Activated CD4-positive, alpha-beta T cell treated with anti-CD3 and anti-CD28 coated beads, Interleukin-2, amount 50 U/mL, for 16 hours (primary cell): ENCODE data around the gene TMEM18.

ENCODE experiments used
- DNase-seq: peaks from one replicate; pipeline ENCODE4 v3.0.0-alpha.2; 2020

Gene TMEM18

GRCh38 chr2:650343-651310, 26.6 kb downstream of the TMEM18 start:
- DNase-seq = no peak

- DNase-seq = no peak
Measured at GRCh38 chr2:649426-650342, 27.5 kb downstream of the TMEM18 start.

- DNase-seq = no peak
Measured at GRCh38 chr2:648476-649424, 28.5 kb downstream of the TMEM18 start.

- DNase-seq = no peak
Measured at GRCh38 chr2:647691-648231, 29.4 kb downstream of the TMEM18 start.

GRCh38 chr2:647003-647560, 30.1 kb downstream of the TMEM18 start:
- no peak for DNase-seq

GRCh38 chr2:644871-645270, 32.3 kb downstream of the TMEM18 start:
- no peak for DNase-seq

- DNase-seq = no peak
Measured at GRCh38 chr2:643761-644160, 33.4 kb downstream of the TMEM18 start.

GRCh38 chr2:643334-643733, 33.9 kb downstream of the TMEM18 start:
- DNase-seq = no peak

- no peak for DNase-seq
Measured at GRCh38 chr2:641872-642815, 35.1 kb downstream of the TMEM18 start.

GRCh38 chr2:641164-641871, 35.9 kb downstream of the TMEM18 start:
- DNase-seq = no peak

- no peak for DNase-seq
Measured at GRCh38 chr2:639703-640102, 37.5 kb downstream of the TMEM18 start.

- no peak for DNase-seq
Measured at GRCh38 chr2:637804-638203, 39.4 kb downstream of the TMEM18 start.

GRCh38 chr2:637406-637776, 39.8 kb downstream of the TMEM18 start:
- no peak for DNase-seq

- DNase-seq = peak; percentile 26
Measured at GRCh38 chr2:636641-637405, 40.4 kb downstream of the TMEM18 start.

GRCh38 chr2:635687-636621, 41.3 kb downstream of the TMEM18 start:
- no peak for DNase-seq

GRCh38 chr2:634636-635388, 42.4 kb downstream of the TMEM18 start:
- no peak for DNase-seq

- no peak for DNase-seq
Measured at GRCh38 chr2:634041-634440, 43.2 kb downstream of the TMEM18 start.
